Kidney (tissue), 14 donors: Measurements from ENCODE around the gene DUSP22. TPM values are rescaled to one million over a fixed set of nuclear protein-coding genes. Genes with fewer than 3 reads are reported as not detected.
A peak's percentile ranks its signal among the peaks of the same experiment; 100 is the strongest.

Source experiments
- DNase-seq, 5 donors: peaks; one replicate each; pipeline ENCODE4 v3.0.0-alpha.2; 2013 to 2020
- FAIRE-seq: peaks from 2 replicates; lab custom pipeline; 2012; peaks lifted over from hg19 to GRCh38; lab: Jason Lieb, UNC
- H3K27ac ChIP-seq, 2 donors: one replicate each; pipeline ENCODE4 v1.7.0; 2013; ENCODE audit warnings: low read depth in 2 of 2, low read length in 2 of 2, inconsistent platforms in 1 of 2
- H3K27me3 ChIP-seq: one replicate; pipeline ENCODE4 v1.7.1; 2013; ENCODE audit warnings: low read length, inconsistent platforms; ENCODE audit not compliant: control insufficient read depth, insufficient read depth
- H3K36me3 ChIP-seq, 3 donors: one replicate each; pipeline versions ENCODE4 v1.7.0 to v1.7.1; 2013; ENCODE audit warnings: low read length in 3 of 3, control low read depth in 1 of 3, inconsistent platforms in 1 of 3; ENCODE audit not compliant: insufficient read depth in 3 of 3, control insufficient read depth in 2 of 3
- H3K4me1 ChIP-seq, 3 donors: one replicate each; pipeline versions ENCODE4 v1.7.0 to v1.7.1; 2013; ENCODE audit warnings: low read length in 3 of 3, inconsistent platforms in 1 of 3, low read depth in 1 of 3; ENCODE audit not compliant: control insufficient read depth in 2 of 3, insufficient read depth in 2 of 3
- H3K4me3 ChIP-seq, 3 donors: one replicate each; pipeline versions ENCODE4 v1.7.0 to v1.8.1; 2013; ENCODE audit warnings: low read length in 3 of 3, control low read depth in 1 of 3, inconsistent platforms in 1 of 3
- H3K9ac ChIP-seq, 3 donors: one replicate each; pipeline versions ENCODE4 v1.7.0 to v1.7.1; 2013; ENCODE audit warnings: low read length in 3 of 3, control low read depth in 1 of 3, inconsistent platforms in 1 of 3
- H3K9me3 ChIP-seq, 3 donors: one replicate each; pipeline versions ENCODE4 v1.7.0 to v1.7.1; 2013; ENCODE audit warnings: low read length in 3 of 3, control low read depth in 1 of 3, inconsistent platforms in 1 of 3; ENCODE audit not compliant: control insufficient read depth in 2 of 3, insufficient read depth in 1 of 3
- CTCF ChIP-seq: IDR thresholded peaks from 3 replicates; pipeline ENCODE4 v1.5.1; 2012; ENCODE audit warnings: mild to moderate bottlenecking, moderate library complexity, borderline replicate concordance; ENCODE audit not compliant: insufficient read depth; ENCODE audit errors: extremely low read depth
- intact Hi-C: fragments of 100-400 bp; cut with DNase I; formaldehyde crosslinking; loops from one replicate; pipeline ENCODE4 v1.11.1; 2022
- polyA plus RNA-seq: library from polyadenylated mRNA; stranded (reverse); fragments of 350-450 nt; fragmentation: Illumina TruSeq; extraction: RNeasy Lipid Tissue Mini Kit (QIAGEN cat#74804); gene quantifications from one replicate; pipeline ENCODE4 v1.2.3, GENCODE V29; 2014; ENCODE audit warnings: low read depth, low replicate concordance; ENCODE audit not compliant: insufficient read depth
- total RNA-seq: library from RNA; stranded (reverse); fragmentation: NEBNext Ultra II Directional; extraction: Animal tissue kit (Norgen Biotek cat#: 25700); gene quantifications from one replicate; pipeline ENCODE4 v1.2.1, GENCODE V29; 2021
- donor health status: control.
- donor health status: control.
- donor health status: control.
- donor health status: control.
- donor health status: control.
- donor health status: DM: yes; HTN: yes; CAD: no.
- donor health status: Normal renal cell carcinoma (clear cell type).

DUSP22 gene
- total and polyA plus RNA-seq, 2 donors from 2014 or later: 24.0 to 60.7 TPM

- peak in 2 of 5 donors; percentile 64 to 66 for DNase-seq
Observed at GRCh38 chr6:305371-306206, 13.3 kb downstream of the DUSP22 start.

GRCh38 chr6:306641-307061, 14.4 kb downstream of the DUSP22 start:
- intact Hi-C loops: no loop called here
- no peak for FAIRE-seq

More at GRCh38 chr6:305371-306206, 13.3 kb downstream of the DUSP22 start:
- Histone ChIP-seq H3K9me3 (no peaks in the 10 kb centered on the region), H3K4me3 (no peak overlapping the region), H3K27ac (peak overlapping the region; percentile 9 to 60), H3K27me3 (no peaks in the 10 kb centered on the region), H3K36me3 (no peaks in the 10 kb centered on the region), H3K9ac (peak overlapping the region in 1 of 3 donors; percentile 7), H3K4me1 (peaks cover 3 to 22% (median 21%) of the 10 kb centered on the region in 3 donors)
- peak; percentile 94 for FAIRE-seq
- intact Hi-C loops: no loop called here
- TF ChIP-seq CTCF: no peak

GRCh38 chr6:307065-307814, 15.0 kb downstream of the DUSP22 start:
- no peak for TF ChIP-seq CTCF
- intact Hi-C loops: no loop called here
- no peak overlapping the region for H3K9ac ChIP-seq
- H3K9me3 ChIP-seq: no peaks in the 10 kb centered on the region
- H3K36me3 ChIP-seq: no peaks in the 10 kb centered on the region
- H3K27ac ChIP-seq: no peak overlapping the region
- FAIRE-seq (no peak), DNase-seq (peak in 1 of 5 donors; percentile 66)
- H3K4me3 ChIP-seq: no peak overlapping the region
- H3K27me3 ChIP-seq: no peaks in the 10 kb centered on the region
- H3K4me1 ChIP-seq: peaks cover 3 to 22% (median 21%) of the 10 kb centered on the region in 3 donors

More at GRCh38 chr6:306641-307061, 14.4 kb downstream of the DUSP22 start:
- Histone ChIP-seq H3K4me1 (peaks cover 3 to 22% (median 21%) of the 10 kb centered on the region in 3 donors), H3K27me3 (no peaks in the 10 kb centered on the region), H3K9me3 (no peaks in the 10 kb centered on the region), H3K9ac (no peak overlapping the region), H3K36me3 (no peaks in the 10 kb centered on the region), H3K4me3 (no peak overlapping the region), H3K27ac (peak overlapping the region in 1 of 2 donors; percentile 10)
- no peak for TF ChIP-seq CTCF
- DNase-seq: no peak
